Activated CD4-positive, alpha-beta T cell treated with anti-CD3 and anti-CD28 coated beads, Interleukin-2, amount 10 ng/mL, durations not matched to agents 7 days and 5 days (primary cell): ENCODE results near the gene RAB28. TPM values are rescaled to one million over a fixed set of nuclear protein-coding genes. Genes with fewer than 3 reads are reported as not detected.

ENCODE experiments used
- CTCF ChIA-PET: fragments of 350-600 bp; sonication (Branson Sonifier 250); formaldehyde crosslinking; loops from one replicate; lab custom pipeline; 2021; ENCODE audit warnings: antibody characterized with exemption; lab: Charles Lee
- POLR2A ChIA-PET: fragments of 350-600 bp; sonication (Branson Sonifier 250); formaldehyde crosslinking; loops from one replicate; lab custom pipeline; 2021; ENCODE audit warnings: antibody characterized with exemption; lab: Charles Lee
- DNase-seq: peaks from one replicate; pipeline ENCODE4 v3.0.0-alpha.2; 2020
- H3K27ac Mint-ChIP-seq: one replicate; pipeline ENCODE4 v1.8.0; 2021; ENCODE audit warnings: mild to moderate bottlenecking, moderate library complexity, mixed read lengths
- H3K27me3 Mint-ChIP-seq: one replicate; pipeline ENCODE4 v1.8.0; 2021; ENCODE audit warnings: mixed read lengths
- H3K36me3 Mint-ChIP-seq: one replicate; pipeline ENCODE4 v1.8.0; 2021; ENCODE audit warnings: low read depth, mixed read lengths
- H3K4me1 Mint-ChIP-seq: one replicate; pipeline ENCODE4 v1.8.0; 2021; ENCODE audit warnings: mixed read lengths
- H3K4me3 Mint-ChIP-seq: one replicate; pipeline ENCODE4 v1.8.0; 2021; ENCODE audit warnings: mild to moderate bottlenecking, moderate library complexity, mixed read lengths
- H3K9me3 Mint-ChIP-seq: one replicate; pipeline ENCODE4 v1.8.0; 2021; ENCODE audit warnings: mixed read lengths
- total RNA-seq, 2 experiments: library from RNA; stranded (reverse); gene quantifications; one replicate each; pipeline ENCODE4 v1.2.3, GENCODE V29; 2021

Gene RAB28
- total RNA-seq, 2 experiments from 2014 or later, result 14.6 to 17.3 TPM

GRCh38 chr4:13493793-13494192 lies 9.7 kb upstream of the RAB28 start:
- POLR2A ChIA-PET, result no interaction called here
- CTCF ChIA-PET, result no interaction called here
- Mint-ChIP-seq H3K9me3 (peaks cover 2% of the 10 kb centered on the region), H3K27me3 (peaks cover 24% of the 10 kb centered on the region), H3K36me3 (no peaks in the 10 kb centered on the region), H3K4me3 (no peak overlapping the region), H3K4me1 (no peaks in the 10 kb centered on the region), H3K27ac (no peak overlapping the region)
- no peak for DNase-seq

GRCh38 chr4:13492747-13493146 lies 8.6 kb upstream of the RAB28 start:
- H3K4me3 Mint-ChIP-seq, result no peak overlapping the region
- H3K4me1 Mint-ChIP-seq, result no peaks in the 10 kb centered on the region
- no peak overlapping the region for H3K27ac Mint-ChIP-seq
- peaks cover 2% of the 10 kb centered on the region for H3K9me3 Mint-ChIP-seq
- POLR2A ChIA-PET, result no interaction called here
- CTCF ChIA-PET, result no interaction called here
- H3K27me3 Mint-ChIP-seq, result peaks cover 20% of the 10 kb centered on the region
- no peak for DNase-seq
- H3K36me3 Mint-ChIP-seq, result no peaks in the 10 kb centered on the region

GRCh38 chr4:13484749-13485221 lies 645 bp upstream of the RAB28 start:
- Mint-ChIP-seq H3K27me3 (peaks cover 13% of the 10 kb centered on the region), H3K9me3 (no peaks in the 10 kb centered on the region), H3K36me3 (no peaks in the 10 kb centered on the region), H3K4me3 (peak overlapping the region; percentile 87), H3K4me1 (peaks cover 25% of the 10 kb centered on the region), H3K27ac (peak overlapping the region; percentile 99)
- CTCF ChIA-PET, result interaction anchor here (0.9 kb wide), 1 partner anchor 11 kb away, joined by 4 read pairs; no protein-coding TSS in a partner anchor
- DNase-seq, result peak; percentile 46
- POLR2A ChIA-PET, result interaction anchor here (0.7 kb wide), 1 partner anchor 42 kb away, joined by 3 read pairs; no protein-coding TSS in a partner anchor

GRCh38 chr4:13483768-13484121 lies 395 bp downstream of the RAB28 start:
- H3K36me3 Mint-ChIP-seq, result no peaks in the 10 kb centered on the region
- peak; percentile 23 for DNase-seq
- ChIA-PET POLR2A (no interaction called here), CTCF (interaction anchor here (1.1 kb wide), 1 partner anchor 9 kb away, joined by 3 read pairs; no protein-coding TSS in a partner anchor)
- H3K27ac Mint-ChIP-seq, result peak overlapping the region; percentile 99
- peaks cover 9% of the 10 kb centered on the region for H3K27me3 Mint-ChIP-seq
- H3K9me3 Mint-ChIP-seq, result no peaks in the 10 kb centered on the region
- H3K4me1 Mint-ChIP-seq, result peaks cover 25% of the 10 kb centered on the region
- H3K4me3 Mint-ChIP-seq, result peak overlapping the region; percentile 87

- Mint-ChIP-seq H3K27me3 (peaks cover 6% of the 10 kb centered on the region), H3K27ac (peak overlapping the region; percentile 99), H3K4me1 (peaks cover 25% of the 10 kb centered on the region), H3K36me3 (no peaks in the 10 kb centered on the region), H3K9me3 (no peaks in the 10 kb centered on the region), H3K4me3 (peak overlapping the region; percentile 87)
- no peak for DNase-seq
- CTCF ChIA-PET, result interaction anchor here (1.1 kb wide), 1 partner anchor 8 kb away, joined by 3 read pairs; no protein-coding TSS in a partner anchor
- POLR2A ChIA-PET, result interaction anchor here (0.6 kb wide), 1 partner anchor 325 kb away, joined by 3 read pairs; no protein-coding TSS in a partner anchor
Measured at GRCh38 chr4:13483136-13483767, 888 bp downstream of the RAB28 start.

GRCh38 chr4:13481569-13481968 lies 2.6 kb downstream of the RAB28 start:
- Mint-ChIP-seq H3K36me3 (peaks cover 3% of the 10 kb centered on the region), H3K27me3 (no peaks in the 10 kb centered on the region), H3K9me3 (no peaks in the 10 kb centered on the region), H3K4me3 (no peak overlapping the region), H3K4me1 (peaks cover 30% of the 10 kb centered on the region), H3K27ac (no peak overlapping the region)
- ChIA-PET POLR2A (no interaction called here), CTCF (no interaction called here)
- no peak for DNase-seq

GRCh38 chr4:13478707-13479106 lies 5.4 kb downstream of the RAB28 start:
- no peak for DNase-seq
- POLR2A ChIA-PET, result no interaction called here
- Mint-ChIP-seq H3K4me3 (no peak overlapping the region), H3K27me3 (no peaks in the 10 kb centered on the region), H3K27ac (no peak overlapping the region), H3K36me3 (peaks cover 9% of the 10 kb centered on the region), H3K9me3 (no peaks in the 10 kb centered on the region), H3K4me1 (peaks cover 23% of the 10 kb centered on the region)
- CTCF ChIA-PET, result no interaction called here

- POLR2A ChIA-PET, result no interaction called here
- CTCF ChIA-PET, result interaction anchor here (1.8 kb wide), 1 partner anchor 13 kb away, joined by 5 read pairs; no protein-coding TSS in a partner anchor
- peaks cover 10% of the 10 kb centered on the region for H3K36me3 Mint-ChIP-seq
- H3K4me3 Mint-ChIP-seq, result no peak overlapping the region
- peaks cover 18% of the 10 kb centered on the region for H3K4me1 Mint-ChIP-seq
- no peaks in the 10 kb centered on the region for H3K27me3 Mint-ChIP-seq
- H3K9me3 Mint-ChIP-seq, result no peaks in the 10 kb centered on the region
- no peak overlapping the region for H3K27ac Mint-ChIP-seq
- DNase-seq, result no peak
Measured at GRCh38 chr4:13478131-13478530, 6.0 kb downstream of the RAB28 start.

GRCh38 chr4:13476915-13477314 lies 7.2 kb downstream of the RAB28 start:
- H3K27ac Mint-ChIP-seq, result no peak overlapping the region
- no peaks in the 10 kb centered on the region for H3K27me3 Mint-ChIP-seq
- H3K36me3 Mint-ChIP-seq, result peaks cover 11% of the 10 kb centered on the region
- peaks cover 10% of the 10 kb centered on the region for H3K4me1 Mint-ChIP-seq
- DNase-seq, result no peak
- H3K4me3 Mint-ChIP-seq, result no peak overlapping the region
- ChIA-PET CTCF (interaction anchor here (1.8 kb wide), 1 partner anchor 12 kb away, joined by 5 read pairs; no protein-coding TSS in a partner anchor), POLR2A (no interaction called here)
- H3K9me3 Mint-ChIP-seq, result no peaks in the 10 kb centered on the region

- ChIA-PET CTCF (interaction anchor here (1.8 kb wide), 1 partner anchor 11 kb away, joined by 5 read pairs; no protein-coding TSS in a partner anchor), POLR2A (no interaction called here)
- DNase-seq, result no peak
- no peak overlapping the region for H3K4me3 Mint-ChIP-seq
- no peaks in the 10 kb centered on the region for H3K9me3 Mint-ChIP-seq
- H3K27me3 Mint-ChIP-seq, result no peaks in the 10 kb centered on the region
- peaks cover 5% of the 10 kb centered on the region for H3K4me1 Mint-ChIP-seq
- no peak overlapping the region for H3K27ac Mint-ChIP-seq
- peaks cover 11% of the 10 kb centered on the region for H3K36me3 Mint-ChIP-seq
Measured at GRCh38 chr4:13476152-13476551, 8.0 kb downstream of the RAB28 start.

- CTCF ChIA-PET, result no interaction called here
Measured at GRCh38 chr4:13471400-13471799, 12.7 kb downstream of the RAB28 start.

GRCh38 chr4:13470379-13470778 lies 13.8 kb downstream of the RAB28 start:
- ChIA-PET POLR2A (no interaction called here), CTCF (no interaction called here)
- Mint-ChIP-seq H3K27ac (no peak overlapping the region), H3K27me3 (no peaks in the 10 kb centered on the region), H3K4me1 (no peaks in the 10 kb centered on the region), H3K4me3 (no peak overlapping the region), H3K9me3 (peaks cover 4% of the 10 kb centered on the region), H3K36me3 (peaks cover 24% of the 10 kb centered on the region)
- DNase-seq, result no peak

More at GRCh38 chr4:13471400-13471799, 12.7 kb downstream of the RAB28 start:
- no peak overlapping the region for H3K4me3 Mint-ChIP-seq
- H3K9me3 Mint-ChIP-seq, result no peaks in the 10 kb centered on the region
- H3K36me3 Mint-ChIP-seq, result peaks cover 16% of the 10 kb centered on the region
- H3K27ac Mint-ChIP-seq, result no peak overlapping the region
- POLR2A ChIA-PET, result interaction anchor here (0.6 kb wide), 1 partner anchor 1546 kb away, joined by 3 read pairs; no protein-coding TSS in a partner anchor
- no peak for DNase-seq
- H3K4me1 Mint-ChIP-seq, result no peaks in the 10 kb centered on the region
- H3K27me3 Mint-ChIP-seq, result no peaks in the 10 kb centered on the region

- Mint-ChIP-seq H3K9me3 (peaks cover 4% of the 10 kb centered on the region), H3K36me3 (peaks cover 30% of the 10 kb centered on the region), H3K4me1 (no peaks in the 10 kb centered on the region), H3K4me3 (no peak overlapping the region), H3K27ac (no peak overlapping the region), H3K27me3 (no peaks in the 10 kb centered on the region)
- no peak for DNase-seq
- POLR2A ChIA-PET, result no interaction called here
- CTCF ChIA-PET, result interaction anchor here (0.8 to 1.5 kb wide), 3 partner anchors 9 to 13 kb away, joined by 3 to 5 read pairs (median 4); no protein-coding TSS in a partner anchor
Measured at GRCh38 chr4:13464973-13465372, 19.2 kb downstream of the RAB28 start.
